Parathyroid adenoma (tissue), 2 donors: Measurements from ENCODE around the gene REEP1.

Experiments used
- H2AFZ ChIP-seq: fragments of 300-600 bp; sonication (generic); one replicate; pipeline ENCODE4 v1.7.0; 2017; ENCODE audit warnings: antibody characterized with exemption, mild to moderate bottlenecking
- H3K27ac ChIP-seq: fragments of 300-600 bp; sonication (generic); one replicate; pipeline ENCODE4 v1.7.0; 2017
- H3K27me3 ChIP-seq: fragments of 300-600 bp; sonication (generic); one replicate; pipeline ENCODE4 v1.7.0; 2017; ENCODE audit warnings: low read length; ENCODE audit not compliant: control insufficient read depth, insufficient read depth
- H3K36me3 ChIP-seq: fragments of 300-600 bp; sonication (generic); one replicate; pipeline ENCODE4 v1.7.0; 2017; ENCODE audit warnings: low read length; ENCODE audit not compliant: control insufficient read depth, insufficient read depth
- H3K4me1 ChIP-seq: fragments of 300-600 bp; sonication (generic); one replicate; pipeline ENCODE4 v1.7.0; 2017; ENCODE audit warnings: control low read depth
- H3K4me2 ChIP-seq: fragments of 300-600 bp; sonication (generic); one replicate; pipeline ENCODE4 v1.7.0; 2017; ENCODE audit warnings: low read length
- H3K4me3 ChIP-seq: fragments of 300-600 bp; sonication (generic); one replicate; pipeline ENCODE4 v1.7.0; 2017; ENCODE audit warnings: low read depth, low read length
- H3K79me2 ChIP-seq: fragments of 300-600 bp; sonication (generic); one replicate; pipeline ENCODE4 v1.7.0; 2017; ENCODE audit warnings: control low read depth
- H3K9ac ChIP-seq: fragments of 300-600 bp; sonication (generic); one replicate; pipeline ENCODE4 v1.7.0; 2017; ENCODE audit warnings: mild to moderate bottlenecking
- H3K9me3 ChIP-seq: fragments of 300-600 bp; sonication (generic); one replicate; pipeline ENCODE4 v1.7.0; 2017; ENCODE audit warnings: low read length; ENCODE audit not compliant: control insufficient read depth
- TF ChIP-seq, protein P1 (sequence below): fragments of 300-600 bp; sonication (generic); IDR thresholded peaks from one replicate; pipeline ENCODE4 v1.7.0; 2017; ENCODE audit warnings: antibody characterized with exemption, mild to moderate bottlenecking
- donor health status: primary hyperparathyroidism.

The REEP1 gene

GRCh38 chr2:86319700-86320580 is 17.5 kb downstream of the REEP1 start:
- TF ChIP-seq, protein P1, sequence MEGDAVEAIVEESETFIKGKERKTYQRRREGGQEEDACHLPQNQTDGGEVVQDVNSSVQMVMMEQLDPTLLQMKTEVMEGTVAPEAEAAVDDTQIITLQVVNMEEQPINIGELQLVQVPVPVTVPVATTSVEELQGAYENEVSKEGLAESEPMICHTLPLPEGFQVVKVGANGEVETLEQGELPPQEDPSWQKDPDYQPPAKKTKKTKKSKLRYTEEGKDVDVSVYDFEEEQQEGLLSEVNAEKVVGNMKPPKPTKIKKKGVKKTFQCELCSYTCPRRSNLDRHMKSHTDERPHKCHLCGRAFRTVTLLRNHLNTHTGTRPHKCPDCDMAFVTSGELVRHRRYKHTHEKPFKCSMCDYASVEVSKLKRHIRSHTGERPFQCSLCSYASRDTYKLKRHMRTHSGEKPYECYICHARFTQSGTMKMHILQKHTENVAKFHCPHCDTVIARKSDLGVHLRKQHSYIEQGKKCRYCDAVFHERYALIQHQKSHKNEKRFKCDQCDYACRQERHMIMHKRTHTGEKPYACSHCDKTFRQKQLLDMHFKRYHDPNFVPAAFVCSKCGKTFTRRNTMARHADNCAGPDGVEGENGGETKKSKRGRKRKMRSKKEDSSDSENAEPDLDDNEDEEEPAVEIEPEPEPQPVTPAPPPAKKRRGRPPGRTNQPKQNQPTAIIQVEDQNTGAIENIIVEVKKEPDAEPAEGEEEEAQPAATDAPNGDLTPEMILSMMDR, result no peak
- Histone ChIP-seq H3K9me3 (no peaks in the 10 kb centered on the region), H2AFZ (no peak overlapping the region), H3K4me3 (no peak overlapping the region), H3K36me3 (no peaks in the 10 kb centered on the region), H3K79me2 (peaks cover 9% of the 10 kb centered on the region), H3K27me3 (no peaks in the 10 kb centered on the region), H3K4me2 (no peak overlapping the region), H3K9ac (no peak overlapping the region), H3K27ac (no peak overlapping the region), H3K4me1 (no peaks in the 10 kb centered on the region)

GRCh38 chr2:86315084-86315483 is 22.3 kb downstream of the REEP1 start:
- Histone ChIP-seq H3K4me2 (no peak overlapping the region), H3K79me2 (peaks cover 9% of the 10 kb centered on the region), H3K36me3 (no peaks in the 10 kb centered on the region), H3K27me3 (no peaks in the 10 kb centered on the region), H2AFZ (no peak overlapping the region), H3K4me3 (no peak overlapping the region), H3K4me1 (peaks cover 11% of the 10 kb centered on the region), H3K9me3 (no peaks in the 10 kb centered on the region), H3K27ac (no peak overlapping the region), H3K9ac (no peak overlapping the region)
- TF ChIP-seq, protein P1, result no peak

DNA sequence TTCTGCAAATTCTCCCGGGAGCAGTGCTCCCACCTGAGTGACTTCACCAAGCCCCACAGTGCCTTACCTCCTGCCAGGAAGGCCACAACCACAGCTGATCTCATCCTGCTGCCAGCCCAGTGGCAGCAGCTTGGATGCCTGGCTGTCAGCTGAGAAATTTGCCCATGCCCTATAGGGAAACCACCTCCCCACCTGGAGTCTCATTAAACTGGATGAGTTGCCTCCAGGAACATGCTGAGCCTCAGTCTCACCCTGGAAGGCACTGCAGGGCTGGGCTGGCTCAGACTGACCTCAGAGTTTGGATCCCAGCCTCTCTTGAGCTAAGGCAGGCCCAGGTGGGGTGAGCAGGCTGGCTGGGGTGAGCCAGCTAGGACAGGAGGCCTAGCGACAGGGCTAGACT is 23.3 kb downstream of the REEP1 start:
- Histone ChIP-seq H3K4me3 (no peak overlapping the region), H3K27me3 (no peaks in the 10 kb centered on the region), H3K79me2 (peaks cover 9% of the 10 kb centered on the region), H2AFZ (no peak overlapping the region), H3K4me2 (no peak overlapping the region), H3K4me1 (peaks cover 11% of the 10 kb centered on the region), H3K9ac (no peak overlapping the region), H3K27ac (no peak overlapping the region), H3K9me3 (no peaks in the 10 kb centered on the region), H3K36me3 (no peaks in the 10 kb centered on the region)
- TF ChIP-seq, protein P1, result no peak

- no peak overlapping the region for H3K4me2 ChIP-seq
- H3K27ac ChIP-seq, result no peak overlapping the region
- H3K79me2 ChIP-seq, result peaks cover 6% of the 10 kb centered on the region
- TF ChIP-seq, protein P1, result no peak
- H3K9ac ChIP-seq, result no peak overlapping the region
- H2AFZ ChIP-seq, result no peak overlapping the region
- H3K36me3 ChIP-seq, result no peaks in the 10 kb centered on the region
- H3K4me3 ChIP-seq, result no peak overlapping the region
- H3K27me3 ChIP-seq, result no peaks in the 10 kb centered on the region
- H3K4me1 ChIP-seq, result peaks cover 11% of the 10 kb centered on the region
- H3K9me3 ChIP-seq, result no peaks in the 10 kb centered on the region
These were observed 24.1 kb downstream of the REEP1 start for GRCh38 chr2:86313341-86313740.

DNA sequence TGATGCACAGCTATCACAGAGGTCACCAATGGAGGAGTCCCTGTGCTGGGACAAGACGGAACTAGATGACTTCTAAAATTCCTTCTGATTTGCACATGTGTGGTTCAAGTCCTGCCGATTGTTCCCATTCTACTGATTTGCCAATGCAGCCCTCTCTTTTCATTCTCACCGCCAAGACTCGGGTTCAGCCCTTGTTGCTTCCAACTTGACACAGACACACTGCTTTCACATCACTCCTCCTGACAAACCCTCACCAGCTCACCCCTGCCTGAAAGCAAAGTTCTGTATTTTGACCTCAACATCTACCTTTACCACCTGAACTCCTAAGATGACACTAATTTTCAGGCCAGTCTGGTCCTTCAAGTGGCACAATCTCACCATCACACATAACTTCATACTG is 25.5 kb downstream of the REEP1 start:
- Histone ChIP-seq H3K27ac (no peak overlapping the region), H3K4me1 (peaks cover 11% of the 10 kb centered on the region), H3K4me3 (no peak overlapping the region), H2AFZ (no peak overlapping the region), H3K9ac (no peak overlapping the region), H3K79me2 (peaks cover 4% of the 10 kb centered on the region), H3K27me3 (no peaks in the 10 kb centered on the region), H3K4me2 (no peak overlapping the region), H3K36me3 (no peaks in the 10 kb centered on the region), H3K9me3 (no peaks in the 10 kb centered on the region)
- TF ChIP-seq, protein P1, result no peak
